ENCODE results near the gene RYR3.

RYR3 gene

GRCh38 chr15:33795070-33795469, 484.3 kb downstream of the RYR3 start:
- Histone ChIP-seq H3K4me1 (ENCODE audit: control insufficient read depth in 1 of 2, insufficient read depth in 1 of 2, low read depth in 1 of 2, low read length in 1 of 2) (no peaks in the 10 kb centered on the region), H3K27me3 (no peaks in the 10 kb centered on the region), H3K27ac (no peak overlapping the region), H3K36me3 (no peaks in the 10 kb centered on the region), H3K4me3 (ENCODE audit: low read depth in 1 of 2, low read length in 1 of 2) (no peak overlapping the region), H3K9me3 (no peaks in the 10 kb centered on the region)
- no peak for TF ChIP-seq CTCF (IDR thresholded peaks at IDR 0.05)

DNA sequence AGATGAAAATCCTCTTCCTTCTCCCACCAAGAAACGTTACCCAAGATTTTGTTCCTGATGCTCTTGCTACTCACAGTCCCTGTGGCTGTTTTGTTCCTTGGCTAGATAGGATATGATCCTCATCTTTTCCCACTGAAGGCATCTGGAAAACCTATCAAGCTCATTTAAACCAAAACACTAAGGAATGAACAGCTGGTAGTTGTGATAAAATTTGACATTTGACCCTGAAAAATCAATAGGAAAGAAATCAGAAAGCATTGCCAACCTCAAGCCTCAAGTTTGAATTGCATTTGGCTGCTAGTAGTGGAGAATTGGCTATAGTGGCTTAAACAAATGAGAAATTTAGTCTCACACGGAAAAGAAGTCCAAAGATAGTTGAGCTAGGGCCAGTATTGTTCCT, 486.9 kb downstream of the RYR3 start:
- H3K4me3 ChIP-seq (ENCODE audit: low read depth in 1 of 2, low read length in 1 of 2) = no peak overlapping the region
- no peak for TF ChIP-seq CTCF (IDR thresholded peaks at IDR 0.05)
- H3K27me3 ChIP-seq = no peaks in the 10 kb centered on the region
- no peaks in the 10 kb centered on the region for H3K9me3 ChIP-seq
- H3K36me3 ChIP-seq = no peaks in the 10 kb centered on the region
- H3K4me1 ChIP-seq (ENCODE audit: control insufficient read depth in 1 of 2, insufficient read depth in 1 of 2, low read depth in 1 of 2, low read length in 1 of 2) = no peaks in the 10 kb centered on the region
- H3K27ac ChIP-seq = no peak overlapping the region

GRCh38 chr15:33801954-33802353, 491.2 kb downstream of the RYR3 start:
- no peaks in the 10 kb centered on the region for H3K9me3 ChIP-seq
- no peaks in the 10 kb centered on the region for H3K36me3 ChIP-seq
- no peaks in the 10 kb centered on the region for H3K4me1 ChIP-seq (ENCODE audit: control insufficient read depth in 1 of 2, insufficient read depth in 1 of 2, low read depth in 1 of 2, low read length in 1 of 2)
- no peak for TF ChIP-seq CTCF (IDR thresholded peaks at IDR 0.05)
- H3K27ac ChIP-seq = no peak overlapping the region
- H3K4me3 ChIP-seq (ENCODE audit: low read depth in 1 of 2, low read length in 1 of 2) = no peak overlapping the region
- H3K27me3 ChIP-seq = no peaks in the 10 kb centered on the region

DNA sequence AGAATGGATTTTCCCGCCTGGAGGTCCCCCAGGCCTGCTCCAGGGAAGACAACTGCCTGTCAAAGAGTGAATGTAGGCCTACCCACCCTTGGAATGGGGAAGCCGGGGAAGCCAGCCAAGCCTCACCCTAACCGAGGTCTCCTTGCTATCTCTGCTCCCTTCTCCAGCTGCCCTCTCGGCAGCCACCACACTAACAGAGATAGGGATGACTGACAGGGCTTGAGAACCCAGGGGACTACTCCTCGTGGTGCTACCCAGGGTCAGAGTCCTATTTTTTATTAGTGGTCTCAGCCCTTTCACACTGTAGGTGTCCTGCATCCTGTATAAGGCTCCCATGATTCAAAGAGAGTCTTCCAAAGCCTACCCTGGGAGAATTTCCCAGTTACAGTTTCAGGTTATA, 496.9 kb downstream of the RYR3 start:
- TF ChIP-seq CTCF (IDR thresholded peaks at IDR 0.05) = no peak
- Histone ChIP-seq H3K27me3 (no peaks in the 10 kb centered on the region), H3K9me3 (no peaks in the 10 kb centered on the region), H3K27ac (no peak overlapping the region), H3K4me1 (ENCODE audit: control insufficient read depth in 1 of 2, insufficient read depth in 1 of 2, low read depth in 1 of 2, low read length in 1 of 2) (no peaks in the 10 kb centered on the region), H3K36me3 (no peaks in the 10 kb centered on the region), H3K4me3 (ENCODE audit: low read depth in 1 of 2, low read length in 1 of 2) (no peak overlapping the region)

GRCh38 chr15:33808720-33809457, 498.1 kb downstream of the RYR3 start:
- TF ChIP-seq CTCF (IDR thresholded peaks at IDR 0.05) = no peak
- Histone ChIP-seq H3K36me3 (no peaks in the 10 kb centered on the region), H3K4me3 (ENCODE audit: low read depth in 1 of 2, low read length in 1 of 2) (no peak overlapping the region), H3K27ac (no peak overlapping the region), H3K9me3 (no peaks in the 10 kb centered on the region), H3K4me1 (ENCODE audit: control insufficient read depth in 1 of 2, insufficient read depth in 1 of 2, low read depth in 1 of 2, low read length in 1 of 2) (no peaks in the 10 kb centered on the region), H3K27me3 (no peaks in the 10 kb centered on the region)

All from neutrophil (primary cell).